Dermis blood vessel endothelial cell (primary cell): ENCODE results near the gene ITGA11. TPM values are rescaled to one million over a fixed set of nuclear protein-coding genes. Genes with fewer than 3 reads are reported as not detected.

Source experiments
- DNase-seq: peaks from one replicate; pipeline ENCODE4 v3.0.0; 2010
- total RNA-seq: library from RNA; depleted of rRNA; stranded (reverse); fragments of >200 nt; gene quantifications from 2 replicates; pipeline ENCODE4 v1.2.3, GENCODE V29; 2014

Gene ITGA11
- total RNA-seq, 1 donor from 2014 or later, result 3.4 TPM

DNA sequence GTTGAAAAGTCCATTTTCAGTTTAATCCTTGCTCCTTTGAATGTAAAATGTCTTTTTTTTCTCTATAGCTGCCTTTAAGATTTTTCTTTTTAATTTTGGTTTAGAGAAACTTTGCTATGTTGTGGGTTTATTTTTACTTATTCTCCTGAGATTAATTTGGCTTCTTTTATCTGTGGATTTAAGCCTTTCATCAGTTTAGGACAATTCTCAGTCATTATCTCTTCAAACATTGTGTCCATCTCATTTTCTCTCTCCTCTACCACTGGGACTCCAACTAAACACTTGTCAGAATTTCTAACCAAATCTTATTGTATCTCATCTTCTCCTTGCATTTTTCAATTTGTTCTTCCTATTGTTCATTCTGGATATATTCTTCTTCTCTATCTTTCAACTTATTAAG, 12.4 kb upstream of the ITGA11 start:
- no peak for DNase-seq

DNA sequence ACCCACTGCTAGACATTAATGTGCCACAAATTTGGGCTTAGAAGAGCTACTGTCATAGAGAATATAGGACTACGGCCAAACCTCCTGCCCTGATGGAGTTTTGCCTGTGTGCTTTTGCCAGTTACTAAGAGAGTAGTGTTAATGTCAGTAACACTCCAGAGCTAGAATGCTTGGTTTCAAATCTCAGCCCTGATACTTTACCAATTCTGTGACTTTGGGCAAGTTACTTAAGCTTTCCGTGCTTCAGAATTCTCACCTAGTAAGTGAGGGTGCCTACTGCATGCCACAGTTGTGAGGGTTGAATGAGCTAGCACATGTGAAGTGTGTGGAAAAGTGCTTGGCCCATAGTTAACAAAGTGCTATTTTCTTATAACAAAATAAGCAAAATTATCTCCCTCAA, 10.9 kb upstream of the ITGA11 start:
- no peak for DNase-seq

DNA sequence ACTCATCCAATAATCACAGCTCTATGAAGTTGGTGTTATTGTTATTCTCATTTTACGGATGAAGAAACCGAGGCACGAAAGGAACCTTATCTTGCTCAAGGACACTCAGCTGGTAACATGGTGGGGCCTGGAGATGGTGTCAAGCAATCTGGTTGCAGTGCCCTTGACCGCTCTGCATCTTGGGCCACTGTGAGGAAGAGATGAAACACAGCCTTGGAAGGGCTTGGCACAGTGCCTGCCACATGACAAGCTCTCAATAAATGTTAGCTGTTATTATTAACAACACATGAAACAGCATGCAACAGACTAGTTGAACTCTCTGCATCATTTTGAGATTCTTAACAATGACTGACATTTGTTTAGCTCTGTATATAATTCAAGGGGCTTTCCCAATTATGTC, 10.1 kb upstream of the ITGA11 start:
- no peak for DNase-seq

DNA sequence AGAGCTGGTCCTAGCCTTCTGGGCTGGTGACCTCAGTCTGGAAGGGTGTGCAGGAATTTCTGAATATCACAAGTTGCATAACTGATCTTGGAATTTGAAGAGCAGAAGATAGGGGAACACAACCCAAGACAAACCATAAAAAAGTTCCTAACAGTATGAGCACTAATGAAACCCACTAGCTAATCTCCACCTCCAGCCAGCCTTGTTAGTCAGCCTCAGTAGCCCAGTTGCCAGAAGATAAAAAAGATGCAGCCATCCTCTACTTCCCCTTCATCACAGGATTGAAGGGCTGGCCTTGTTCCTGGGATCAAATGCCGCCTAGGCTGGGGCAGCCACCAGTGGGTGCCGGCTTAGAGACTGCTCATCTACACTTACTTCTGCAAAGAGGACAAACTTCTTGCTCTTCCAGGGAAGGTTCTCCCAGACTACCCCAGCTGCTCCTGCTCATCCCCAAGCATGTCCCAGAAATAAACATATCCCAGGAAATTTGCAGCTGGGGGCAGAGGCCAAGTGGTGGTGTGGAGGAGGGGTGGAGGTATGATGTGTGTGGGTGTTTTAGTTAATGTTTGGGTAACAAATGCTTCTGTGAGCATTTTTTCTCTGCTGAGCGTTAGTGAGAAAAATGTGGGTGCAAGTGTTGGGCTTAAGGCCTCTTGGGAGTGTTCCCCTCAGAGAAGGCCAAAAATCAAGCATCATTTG, 9.2 kb upstream of the ITGA11 start:
- no peak for DNase-seq

DNA sequence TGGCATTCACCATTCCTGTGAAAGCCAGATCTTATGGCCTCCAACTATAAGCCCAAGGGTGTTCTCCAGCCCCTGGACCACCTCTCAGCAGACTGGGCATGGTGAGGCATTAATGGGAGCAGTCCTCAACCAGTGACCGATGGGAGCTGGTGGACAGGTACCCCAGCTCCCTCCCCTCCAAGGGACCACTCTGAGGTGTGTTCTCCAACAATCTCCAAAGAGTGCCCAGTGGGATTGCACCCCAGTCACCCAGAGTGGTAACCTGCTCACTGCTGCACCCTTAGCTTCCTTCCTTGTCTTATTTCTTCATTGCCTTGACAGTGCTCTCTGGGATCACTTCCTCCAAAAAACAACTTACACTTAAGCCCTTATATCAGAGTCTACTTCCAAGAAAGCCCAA, 8.2 kb upstream of the ITGA11 start:
- DNase-seq, result no peak

DNA sequence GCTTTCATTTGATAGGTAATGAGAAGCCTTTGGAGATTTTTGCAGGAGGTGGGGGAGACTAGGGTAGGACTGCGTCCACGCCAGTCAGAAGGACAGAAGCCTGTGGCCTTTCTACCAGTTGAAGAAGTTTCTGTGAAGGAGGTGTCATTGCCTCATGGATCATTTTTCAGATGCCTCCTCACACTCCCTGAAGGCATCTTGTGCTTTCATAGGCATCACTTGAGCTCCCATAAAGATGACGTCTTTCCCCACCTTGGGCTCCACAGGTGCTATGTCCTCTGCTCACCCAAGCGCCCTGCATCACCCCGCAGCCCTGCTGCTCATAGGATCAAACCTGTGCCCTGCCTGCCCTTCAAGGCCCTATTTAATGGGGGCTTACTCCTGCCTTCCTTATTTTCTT, 7.5 kb upstream of the ITGA11 start:
- DNase-seq, result no peak

DNA sequence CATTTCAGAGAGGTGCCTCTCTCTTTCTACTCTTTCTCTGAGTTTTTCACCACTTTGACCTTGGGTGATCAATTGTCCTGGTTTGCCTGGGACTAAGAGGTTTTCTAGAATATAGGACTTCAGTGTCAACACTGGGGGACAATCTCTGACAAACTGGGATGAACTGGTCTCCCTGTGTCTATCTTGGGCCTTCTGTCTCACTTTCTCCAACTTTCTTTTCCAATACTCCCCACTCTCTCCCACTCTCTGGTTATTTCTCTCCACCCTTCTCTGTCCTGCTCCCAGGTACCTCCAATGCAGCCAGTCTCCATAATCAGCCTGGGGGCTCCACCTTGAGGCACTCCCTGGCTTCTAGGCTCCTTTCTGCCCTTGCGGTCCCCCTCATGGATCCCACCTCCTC, 4.7 kb upstream of the ITGA11 start:
- no peak for DNase-seq

DNA sequence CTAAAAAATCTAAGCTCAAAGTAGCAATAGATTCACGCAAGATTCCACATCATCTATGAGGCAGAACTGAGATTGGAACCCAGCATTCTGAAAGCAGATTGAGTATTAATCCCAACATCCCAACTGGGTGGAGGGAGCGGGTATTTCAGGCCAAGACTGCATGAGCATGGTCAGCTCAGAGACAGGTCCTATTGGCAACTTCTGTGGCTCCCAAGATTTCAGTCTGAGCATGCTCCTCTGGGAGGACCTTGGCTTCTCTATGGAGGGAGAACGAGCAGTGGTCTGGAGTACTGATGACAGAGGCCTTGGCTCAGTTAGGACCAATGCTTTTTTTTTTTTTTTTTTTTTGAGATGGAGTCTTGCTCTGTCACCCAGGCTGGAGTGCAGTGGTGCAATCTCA, 4.0 kb upstream of the ITGA11 start:
- DNase-seq, result no peak

DNA sequence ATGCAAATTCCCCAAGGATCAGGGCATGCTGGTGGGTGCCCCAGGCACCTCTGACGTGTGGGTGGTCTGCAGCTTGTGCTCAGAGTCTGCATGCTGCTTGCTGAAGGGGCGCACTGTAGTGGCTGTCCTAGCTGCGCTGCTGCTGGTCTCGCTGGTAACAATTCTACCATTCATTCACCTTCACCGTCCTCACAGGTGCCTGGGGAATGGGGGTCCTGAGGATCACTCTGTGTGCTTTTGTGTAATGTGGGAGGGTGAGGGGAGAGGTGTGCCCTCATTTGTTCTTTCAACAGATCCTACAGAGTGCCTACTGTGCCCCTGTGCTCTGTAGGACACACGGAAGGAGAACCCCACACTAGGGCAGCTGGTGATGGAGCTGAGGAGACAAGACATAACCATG, 2.1 kb upstream of the ITGA11 start:
- DNase-seq, result no peak

DNA sequence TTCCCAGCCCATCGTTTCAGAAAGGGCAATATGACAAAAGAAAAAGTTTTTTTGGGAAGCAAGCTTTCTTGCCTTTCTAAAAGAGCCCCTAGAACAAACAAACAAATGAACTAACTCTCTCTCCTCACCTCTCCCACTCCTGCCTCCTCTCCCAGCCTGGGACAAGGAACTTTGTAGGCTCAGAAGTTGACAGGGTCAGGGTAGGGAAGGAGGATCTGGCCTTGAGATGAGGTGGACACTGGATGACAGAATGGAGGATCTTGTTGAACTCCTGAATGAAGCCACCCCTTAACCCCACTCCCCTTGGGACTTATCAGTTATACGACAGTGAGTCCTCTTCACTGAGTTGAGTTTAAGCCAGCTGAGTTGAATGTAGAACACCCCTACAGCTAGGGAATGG, 1.6 kb upstream of the ITGA11 start:
- no peak for DNase-seq

DNA sequence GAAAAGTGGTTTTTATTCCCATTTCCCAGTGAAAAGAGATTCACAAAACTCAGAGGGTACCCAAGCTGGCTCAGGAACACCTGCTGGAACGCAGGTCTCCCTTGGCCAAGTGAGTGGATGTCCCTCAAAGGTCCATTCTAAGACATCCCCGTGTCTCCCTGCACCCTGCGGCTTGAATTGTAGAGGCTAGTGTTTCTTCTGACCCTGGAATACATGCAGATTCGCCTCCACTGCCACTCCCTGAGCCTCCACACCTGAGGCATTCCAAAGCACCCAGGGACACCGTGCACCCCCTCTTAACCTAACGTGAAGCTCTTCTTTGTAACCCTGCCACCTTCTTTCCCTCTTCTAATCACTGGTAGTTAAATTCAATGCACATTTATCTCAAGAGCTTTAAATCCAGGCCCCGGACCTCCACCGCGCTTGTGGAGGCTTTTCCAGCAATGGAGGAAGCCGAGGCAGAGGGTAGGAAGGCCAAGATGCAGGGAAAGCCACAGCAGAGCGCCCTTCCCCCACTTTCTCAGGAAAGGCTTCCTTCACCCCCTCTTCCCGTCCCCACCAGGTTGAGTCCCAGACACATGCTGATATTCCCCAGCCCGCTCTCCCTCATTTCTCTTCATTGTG, 590 bp upstream of the ITGA11 start:
- no peak for DNase-seq

DNA sequence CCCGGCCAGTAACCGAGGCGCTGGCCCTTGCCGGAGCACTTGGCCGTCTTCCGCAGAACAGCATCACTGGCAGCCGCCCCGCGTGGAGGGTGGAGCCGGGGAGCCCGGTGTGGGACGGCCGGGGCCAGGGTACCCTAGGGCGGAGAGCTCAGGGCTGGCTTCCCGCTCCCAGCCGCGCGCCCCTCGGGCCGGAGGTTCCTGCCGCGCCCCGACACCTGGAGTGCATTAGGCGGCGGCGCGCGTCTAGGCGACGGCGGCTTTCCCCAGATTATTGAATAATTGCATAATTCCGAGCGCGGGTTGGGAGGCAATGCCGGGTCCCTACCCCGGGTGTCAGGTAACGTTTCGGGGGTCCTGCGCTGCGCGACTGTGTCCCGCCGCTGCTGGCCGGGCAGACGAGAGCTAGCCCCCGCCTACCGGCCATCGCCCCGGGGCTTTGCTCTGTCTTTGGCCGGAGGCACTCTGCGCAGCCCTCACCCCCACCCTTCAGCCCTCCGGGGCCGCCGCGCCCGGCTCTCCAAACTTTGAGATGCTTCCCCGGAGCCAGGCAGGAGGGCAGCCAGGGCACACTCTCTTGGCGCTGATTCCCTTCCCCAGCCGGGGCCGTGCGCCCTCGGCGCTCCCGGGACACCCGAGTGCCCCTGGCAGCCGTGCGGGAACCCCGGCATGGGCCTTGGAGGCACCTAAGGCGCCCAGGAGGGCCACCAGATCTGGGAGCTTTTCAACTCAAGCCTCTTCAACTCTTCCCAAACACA, 749 bp downstream of the ITGA11 start:
- DNase-seq, result no peak

DNA sequence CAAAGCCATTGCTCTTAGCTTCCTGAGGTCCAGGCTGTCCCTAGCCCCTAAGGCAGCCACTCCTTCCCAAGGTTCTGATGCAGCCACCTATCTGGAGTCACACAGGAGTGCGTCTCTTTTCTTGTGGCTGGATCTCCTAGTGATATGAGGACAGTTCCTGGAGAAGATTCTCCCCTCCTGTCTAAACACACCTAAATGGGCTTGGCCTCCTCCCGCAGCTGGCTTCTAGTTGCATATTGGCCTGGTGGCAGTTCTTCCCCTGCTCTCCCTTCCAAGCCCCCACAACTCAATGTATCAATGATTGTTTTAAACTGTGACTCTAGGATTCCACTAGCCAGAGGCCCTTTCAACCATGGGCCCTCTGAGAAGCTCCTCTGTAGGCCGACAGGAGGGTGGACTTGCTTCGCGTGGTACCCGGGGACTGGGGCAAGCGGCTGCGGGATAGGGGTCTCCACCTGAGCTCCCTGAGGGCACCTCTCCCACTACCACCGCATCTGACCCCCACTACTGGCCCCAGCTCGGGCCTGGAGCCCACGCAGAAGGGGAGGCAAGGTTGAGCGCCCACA, 1.4 kb downstream of the ITGA11 start:
- no peak for DNase-seq

DNA sequence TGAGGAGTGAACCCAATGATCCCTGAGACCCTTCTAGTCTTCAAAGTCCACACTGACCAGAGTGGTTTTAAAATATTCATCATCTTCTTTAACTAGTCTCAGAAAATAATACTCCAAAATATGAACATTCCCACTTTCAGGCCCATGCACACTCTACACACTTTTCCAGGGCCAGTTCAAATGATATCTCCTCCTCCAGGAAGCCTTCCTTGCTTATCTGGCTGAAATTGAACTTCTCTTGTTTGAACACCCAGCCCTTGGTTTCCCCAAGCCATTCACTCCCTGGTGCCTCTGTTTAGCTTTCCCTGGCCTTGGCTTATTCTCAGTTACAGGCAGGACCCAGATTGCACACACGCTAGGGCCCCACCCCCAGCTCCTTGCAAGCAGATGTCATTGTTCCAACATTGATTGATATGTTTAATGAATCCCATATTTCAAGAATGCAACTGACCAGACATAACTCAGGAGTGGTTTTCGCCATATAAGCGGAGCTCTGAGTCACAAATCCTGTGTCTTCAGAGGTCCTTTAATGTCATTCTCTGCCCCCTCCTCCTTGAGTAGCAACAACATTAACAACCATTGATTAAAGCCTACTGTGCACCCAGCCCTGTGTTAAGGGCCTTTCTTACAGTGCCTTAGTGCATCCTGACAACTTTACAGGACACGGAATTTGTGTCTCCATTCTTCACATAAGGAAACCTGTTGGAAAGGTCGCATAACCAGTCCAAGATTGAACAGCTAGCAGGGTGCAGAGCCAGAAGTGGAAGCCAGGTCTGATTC, 2.1 kb downstream of the ITGA11 start:
- DNase-seq, result no peak

DNA sequence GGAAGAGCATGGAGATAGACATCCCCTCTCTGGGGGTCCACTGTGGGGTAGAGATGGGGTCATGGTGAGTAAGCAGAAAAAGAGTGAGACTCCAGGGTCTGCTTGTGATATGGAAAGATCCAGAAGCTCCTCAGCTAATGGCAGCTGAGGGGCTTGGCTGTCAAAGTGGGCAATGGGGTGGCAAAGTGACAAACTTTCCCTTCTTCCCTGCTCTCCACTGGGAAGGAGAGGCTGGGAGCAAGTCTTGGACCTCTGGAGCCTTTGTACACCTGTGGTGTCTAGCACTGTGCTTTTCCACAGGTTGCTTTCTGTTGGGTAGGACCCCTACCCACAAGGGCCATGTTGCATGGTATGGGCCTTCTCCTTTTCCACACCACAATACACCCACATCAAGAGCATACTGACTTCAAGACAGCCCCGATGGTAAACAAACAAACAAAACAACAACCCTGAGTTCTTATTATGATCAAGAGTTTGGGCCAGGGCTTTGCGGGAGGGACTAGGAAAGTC, 3.5 kb downstream of the ITGA11 start:
- no peak for DNase-seq

DNA sequence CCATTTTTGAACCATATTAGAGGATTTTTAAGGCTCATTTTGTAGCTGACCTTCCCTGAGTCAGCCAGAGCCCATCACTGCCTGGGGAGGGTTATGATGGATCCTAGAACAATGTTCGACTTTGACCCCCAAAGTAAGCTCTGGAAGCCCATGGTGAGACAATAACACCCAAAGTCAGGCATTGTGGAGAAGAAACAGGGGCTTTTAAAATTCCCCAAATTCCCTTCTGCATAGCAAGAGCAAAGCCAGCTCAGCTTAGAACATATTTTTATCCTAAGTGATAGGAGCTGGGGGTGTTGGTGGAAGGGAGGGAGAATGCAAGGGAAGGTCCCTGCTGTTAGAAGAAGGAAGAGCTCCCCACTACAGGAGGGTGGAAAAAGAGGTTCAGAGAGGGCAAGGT, 4.0 kb downstream of the ITGA11 start:
- DNase-seq, result no peak

DNA sequence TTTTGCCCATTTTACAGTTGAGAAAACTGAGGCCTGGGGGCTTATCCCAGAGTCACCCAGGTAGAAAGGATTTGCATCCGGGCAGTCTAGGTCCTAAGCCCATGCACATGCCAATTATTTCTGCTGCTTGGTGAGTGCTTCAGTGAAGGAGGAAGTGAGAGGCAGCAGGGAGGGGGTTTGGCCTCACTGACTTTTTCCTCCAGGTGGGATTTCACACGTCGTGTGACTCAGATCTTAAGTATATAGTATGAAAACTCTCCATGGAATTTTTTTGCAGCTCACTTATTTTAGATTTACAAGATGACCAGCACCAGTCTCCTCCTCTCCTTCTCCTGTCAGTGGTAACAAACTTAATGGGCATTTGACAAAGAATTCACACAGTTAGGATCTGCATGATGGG, 4.6 kb downstream of the ITGA11 start:
- no peak for DNase-seq

DNA sequence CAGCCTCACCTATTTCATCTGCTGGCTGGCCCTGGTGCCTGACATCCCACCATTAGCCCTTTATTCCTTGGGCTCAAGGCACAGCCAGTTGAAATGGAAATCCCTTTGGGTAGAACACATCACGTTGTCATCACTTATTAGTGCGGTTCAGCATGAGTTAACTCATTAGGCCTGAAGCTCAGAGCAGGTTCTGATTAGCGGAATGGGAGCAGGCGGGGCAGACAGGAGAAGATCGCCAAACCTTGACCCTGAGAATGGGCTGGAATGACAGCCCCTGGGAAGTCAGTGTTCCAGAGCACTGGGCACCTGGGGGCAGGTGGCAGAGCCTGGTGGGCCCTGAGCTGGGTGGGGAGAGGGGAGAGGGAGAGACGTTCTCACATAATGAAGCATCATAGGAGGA, 5.8 kb downstream of the ITGA11 start:
- no peak for DNase-seq

DNA sequence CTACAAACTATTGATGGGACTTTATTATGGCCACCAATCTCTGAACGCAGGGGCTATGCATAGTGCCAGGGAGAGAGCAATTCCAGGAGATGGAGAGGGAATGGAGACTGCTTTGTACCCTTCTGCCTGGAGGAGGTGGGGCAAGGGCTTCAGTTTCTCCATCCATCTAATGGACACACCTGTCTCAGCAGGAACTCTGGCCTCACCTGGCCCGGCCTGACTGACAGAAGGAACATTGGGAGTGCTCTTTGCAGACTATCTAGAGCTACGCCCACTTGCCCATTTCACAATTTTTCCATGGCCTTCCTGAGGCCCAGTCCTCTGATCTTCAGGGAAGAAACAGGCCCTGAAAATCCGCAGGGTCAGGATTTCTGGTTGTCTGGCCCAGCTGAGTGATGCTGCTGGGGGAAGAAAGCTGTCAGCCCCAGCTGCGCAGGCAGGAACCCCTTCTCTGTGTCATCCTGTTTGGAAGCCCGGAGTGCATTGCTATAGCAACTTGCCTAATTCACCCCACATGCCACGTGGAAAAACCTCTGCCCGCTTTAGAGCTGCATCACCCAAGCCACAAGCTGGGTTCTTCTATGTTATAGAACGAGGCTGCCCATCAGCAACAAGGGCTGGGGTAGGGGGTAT, 6.4 kb downstream of the ITGA11 start:
- no peak for DNase-seq

DNA sequence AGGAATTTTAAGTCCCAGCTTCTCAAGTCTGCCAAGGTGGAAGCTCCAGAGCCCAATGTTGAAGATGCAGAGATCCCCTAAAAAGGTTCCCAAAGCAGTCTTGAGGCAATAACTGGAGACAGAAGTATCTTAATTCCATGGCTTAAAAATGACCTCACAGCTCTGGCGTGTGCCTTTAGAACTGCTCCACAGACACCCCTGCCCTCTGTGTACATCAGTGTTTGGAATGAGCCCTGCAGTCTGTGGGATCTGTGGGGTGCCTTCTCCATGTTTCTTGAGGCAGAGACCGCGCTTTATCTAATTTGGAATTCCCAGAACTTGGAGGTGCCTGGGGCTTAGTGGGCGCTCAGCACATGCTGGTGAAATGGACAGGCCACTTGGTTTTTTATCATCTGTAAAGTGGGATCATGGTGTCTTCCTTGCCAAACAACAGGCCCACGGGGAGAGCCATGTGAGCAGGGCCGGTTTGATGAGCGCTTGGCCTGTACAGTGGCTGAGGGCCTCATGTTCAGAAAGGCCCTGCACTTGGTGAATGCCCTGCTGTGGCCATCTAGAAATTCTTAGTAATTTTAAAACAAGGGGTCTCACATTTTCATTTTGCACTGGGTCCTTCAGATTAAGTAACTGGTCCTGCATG, 7.1 kb downstream of the ITGA11 start:
- no peak for DNase-seq

DNA sequence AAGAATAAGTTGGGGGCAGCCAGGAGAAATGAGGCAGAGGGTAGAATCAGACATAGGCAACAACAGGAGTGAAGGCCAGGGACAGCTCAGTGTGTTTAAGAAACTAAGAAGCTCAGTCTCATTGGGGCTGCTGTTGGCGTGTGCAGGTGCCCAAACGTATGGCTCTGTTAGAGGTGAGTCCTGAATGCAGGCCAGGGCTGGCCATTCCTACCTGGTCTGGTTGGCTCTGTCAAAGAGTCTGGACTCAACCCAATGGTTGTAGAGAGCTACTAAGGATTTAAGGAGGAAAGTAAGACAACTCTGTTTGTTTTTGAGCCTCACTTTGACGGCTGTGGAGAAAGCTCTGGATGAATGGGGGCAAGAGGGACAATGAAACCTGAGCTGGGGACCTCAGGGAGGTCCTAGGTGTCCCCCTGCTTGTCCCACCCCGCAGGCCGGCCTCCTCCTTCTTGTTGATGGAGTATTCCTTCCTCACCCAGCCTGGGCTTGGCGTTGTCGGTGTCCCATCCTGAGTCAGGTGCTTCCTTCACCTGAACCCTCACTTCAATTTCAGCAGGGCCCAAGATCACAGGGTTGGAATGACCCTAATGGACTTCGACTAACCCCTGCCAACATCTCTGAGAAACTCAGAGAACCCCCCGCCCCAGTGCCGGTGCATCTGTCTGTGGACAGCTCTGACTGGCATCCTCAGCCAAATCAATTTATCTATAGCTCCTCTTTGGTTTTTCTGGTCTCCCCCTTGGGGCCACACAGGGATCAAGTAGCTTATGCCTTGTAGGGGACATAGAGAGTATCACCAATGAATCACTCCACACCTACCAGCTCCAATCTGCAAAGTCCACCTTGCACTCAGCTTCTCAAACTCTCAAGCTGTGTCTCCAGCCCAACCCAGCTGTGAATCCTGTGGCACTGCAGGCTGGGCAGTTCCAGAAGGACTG, 8.3 kb downstream of the ITGA11 start:
- DNase-seq, result no peak
